HG02840 (cell line): ENCODE data around the gene KCNH1.
"Not testable (repeated sequence)": the region's sequence is repeated elsewhere in the genome, so short reads cannot be mapped to it uniquely, and the experiment has no call there.

ENCODE experiments used
- ATAC-seq: cut with Tn5 transposase; IDR thresholded peaks from one replicate; pipeline ENCODE4 v1.9.1; 2021; ENCODE audit warnings: mild to moderate bottlenecking, moderate library complexity, moderate number of reproducible peaks; ENCODE audit not compliant: unreplicated experiment, low FRiP score

Gene KCNH1

GRCh38 chr1:211111351-211111750, 22.6 kb downstream of the KCNH1 start:
- no peak for ATAC-seq

- no peak for ATAC-seq
Measured at GRCh38 chr1:211101481-211101880, 32.5 kb downstream of the KCNH1 start.

- ATAC-seq, result no peak
Measured at GRCh38 chr1:211099393-211099792, 34.6 kb downstream of the KCNH1 start.

GRCh38 chr1:211095381-211095780, 38.6 kb downstream of the KCNH1 start:
- no peak for ATAC-seq

- ATAC-seq, result no peak
Measured at GRCh38 chr1:211092955-211093354, 41.0 kb downstream of the KCNH1 start.

- no peak for ATAC-seq
Measured at GRCh38 chr1:211091867-211092266, 42.1 kb downstream of the KCNH1 start.

- no peak for ATAC-seq
Measured at GRCh38 chr1:211089536-211089935, 44.4 kb downstream of the KCNH1 start.

- ATAC-seq, result no peak
Measured at GRCh38 chr1:211088156-211088555, 45.8 kb downstream of the KCNH1 start.

- no peak for ATAC-seq
Measured at GRCh38 chr1:211082824-211083223, 51.1 kb downstream of the KCNH1 start.

GRCh38 chr1:211081447-211081846, 52.5 kb downstream of the KCNH1 start:
- ATAC-seq, result not testable (repeated sequence)

- ATAC-seq, result no peak
Measured at GRCh38 chr1:211068976-211069375, 65.0 kb downstream of the KCNH1 start.

- ATAC-seq, result no peak
Measured at GRCh38 chr1:211066781-211067384, 67.1 kb downstream of the KCNH1 start.

GRCh38 chr1:211041838-211042237, 92.1 kb downstream of the KCNH1 start:
- not testable (repeated sequence) for ATAC-seq

- no peak for ATAC-seq
Measured at GRCh38 chr1:211037095-211037494, 96.9 kb downstream of the KCNH1 start.

GRCh38 chr1:211036381-211037060, 97.4 kb downstream of the KCNH1 start:
- no peak for ATAC-seq

GRCh38 chr1:211035821-211036380, 98.0 kb downstream of the KCNH1 start:
- ATAC-seq, result no peak

GRCh38 chr1:211033921-211034525, 99.9 kb downstream of the KCNH1 start:
- no peak for ATAC-seq

GRCh38 chr1:211024901-211025300, 109.0 kb downstream of the KCNH1 start:
- no peak for ATAC-seq

- ATAC-seq, result no peak
Measured at GRCh38 chr1:211019266-211019665, 114.7 kb downstream of the KCNH1 start.

GRCh38 chr1:211018690-211019089, 115.3 kb downstream of the KCNH1 start:
- ATAC-seq, result no peak

GRCh38 chr1:211017075-211017718, 116.8 kb downstream of the KCNH1 start:
- ATAC-seq, result no peak
